Astrocyte of the cerebellum (primary cell): ENCODE results near the gene ZNF862.

ENCODE experiments used
- DNase-seq: peaks from one replicate; pipeline ENCODE4 v3.0.0-alpha.2; 2011; ENCODE audit warnings: low read depth
- H3K4me3 ChIP-seq: 2 replicates; pipeline ENCODE4 v1.5.1; 2011; ENCODE audit warnings: mild to moderate bottlenecking, low read depth, low read length, moderate library complexity
- in situ Hi-C: cut with HindIII; loops from 2 replicates; pipeline ENCODE4 v1.10.0; 2017; ENCODE audit warnings: low sequenced_read_pairs
- TF ChIP-seq, protein P1 (sequence below): IDR thresholded peaks from 2 replicates; pipeline ENCODE4 v1.5.1; 2012; ENCODE audit warnings: low read length, low read depth, moderate library complexity, mild to moderate bottlenecking; ENCODE audit errors: missing control alignments

Gene ZNF862

DNA sequence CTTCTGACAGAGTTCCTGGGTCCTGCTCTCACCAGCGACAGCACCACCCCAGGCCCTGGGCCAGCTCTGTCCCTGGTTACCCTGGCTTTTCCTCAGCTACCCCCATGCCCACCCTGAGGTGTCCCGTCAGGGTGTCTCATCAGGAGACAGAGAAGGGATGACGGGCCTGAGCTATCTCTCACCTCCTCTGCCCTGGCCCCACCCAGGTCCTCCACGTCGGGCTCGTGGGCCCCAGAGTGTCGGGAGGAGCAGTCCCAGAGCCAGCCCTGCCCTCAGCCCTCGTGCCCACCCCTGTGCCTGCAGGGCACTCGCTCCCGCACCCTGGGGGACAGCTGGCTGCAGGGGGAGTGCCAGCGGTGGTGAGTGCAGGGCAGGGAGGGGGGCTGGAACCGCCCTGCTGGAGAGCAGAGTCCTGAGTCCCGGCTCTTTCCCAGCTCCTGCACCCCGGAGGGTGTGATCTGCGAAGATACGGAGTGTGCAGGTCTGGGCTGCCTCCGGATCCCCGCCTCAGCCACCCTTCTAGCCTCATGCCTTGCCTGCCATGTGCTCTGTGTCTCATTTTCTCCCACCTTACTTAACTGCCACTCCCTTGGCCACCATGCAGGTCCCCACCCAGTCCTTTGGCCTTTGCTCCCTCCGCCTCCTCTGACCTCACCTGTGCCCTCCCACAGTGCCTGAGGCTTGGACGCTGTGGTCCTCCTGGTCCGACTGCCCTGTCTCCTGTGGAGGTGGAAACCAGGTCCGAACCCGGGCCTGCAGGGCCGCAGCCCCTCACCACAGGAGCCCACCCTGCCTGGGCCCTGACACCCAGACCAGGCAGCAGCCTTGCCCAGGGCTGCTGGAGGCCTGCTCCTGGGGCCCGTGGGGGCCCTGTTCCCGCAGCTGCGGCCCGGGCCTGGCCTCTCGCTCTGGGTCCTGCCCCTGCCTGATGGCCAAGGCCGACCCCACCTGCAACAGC, 16.7 kb upstream of the ZNF862 start:
- H3K4me3 ChIP-seq: no peak overlapping the region
- DNase-seq: no peak
- in situ Hi-C loops: no loop called here
- TF ChIP-seq, protein P1, sequence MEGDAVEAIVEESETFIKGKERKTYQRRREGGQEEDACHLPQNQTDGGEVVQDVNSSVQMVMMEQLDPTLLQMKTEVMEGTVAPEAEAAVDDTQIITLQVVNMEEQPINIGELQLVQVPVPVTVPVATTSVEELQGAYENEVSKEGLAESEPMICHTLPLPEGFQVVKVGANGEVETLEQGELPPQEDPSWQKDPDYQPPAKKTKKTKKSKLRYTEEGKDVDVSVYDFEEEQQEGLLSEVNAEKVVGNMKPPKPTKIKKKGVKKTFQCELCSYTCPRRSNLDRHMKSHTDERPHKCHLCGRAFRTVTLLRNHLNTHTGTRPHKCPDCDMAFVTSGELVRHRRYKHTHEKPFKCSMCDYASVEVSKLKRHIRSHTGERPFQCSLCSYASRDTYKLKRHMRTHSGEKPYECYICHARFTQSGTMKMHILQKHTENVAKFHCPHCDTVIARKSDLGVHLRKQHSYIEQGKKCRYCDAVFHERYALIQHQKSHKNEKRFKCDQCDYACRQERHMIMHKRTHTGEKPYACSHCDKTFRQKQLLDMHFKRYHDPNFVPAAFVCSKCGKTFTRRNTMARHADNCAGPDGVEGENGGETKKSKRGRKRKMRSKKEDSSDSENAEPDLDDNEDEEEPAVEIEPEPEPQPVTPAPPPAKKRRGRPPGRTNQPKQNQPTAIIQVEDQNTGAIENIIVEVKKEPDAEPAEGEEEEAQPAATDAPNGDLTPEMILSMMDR: no peak

DNA sequence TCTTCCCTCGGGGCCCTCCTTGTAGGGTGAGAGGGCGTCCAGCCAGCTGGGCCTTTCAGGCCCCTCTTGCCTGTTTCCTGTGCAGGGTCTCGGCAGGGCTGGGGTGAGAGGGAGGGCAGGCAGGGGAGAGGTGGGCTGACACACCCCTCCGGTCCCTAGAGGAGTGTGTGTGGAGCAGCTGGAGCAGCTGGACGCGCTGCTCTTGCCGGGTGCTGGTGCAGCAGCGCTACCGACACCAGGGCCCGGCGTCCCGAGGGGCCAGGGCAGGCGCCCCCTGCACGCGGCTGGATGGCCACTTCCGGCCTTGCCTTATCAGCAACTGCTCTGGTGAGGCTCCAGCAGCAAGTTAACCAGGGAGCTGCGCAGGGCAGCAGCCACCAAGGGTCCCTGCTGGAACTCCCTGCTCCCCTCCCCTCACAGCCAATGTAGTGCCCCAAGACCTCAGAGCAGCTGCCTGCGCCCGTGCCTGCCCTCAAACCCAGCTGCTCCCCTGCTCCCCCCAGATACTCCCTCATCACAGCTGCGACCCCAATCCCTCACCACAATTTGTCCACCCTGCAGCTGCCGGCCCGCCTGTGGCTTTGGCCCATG, 15.7 kb upstream of the ZNF862 start:
- no peak overlapping the region for H3K4me3 ChIP-seq
- in situ Hi-C loops: no loop called here
- TF ChIP-seq, protein P1: no peak
- DNase-seq: no peak

DNA sequence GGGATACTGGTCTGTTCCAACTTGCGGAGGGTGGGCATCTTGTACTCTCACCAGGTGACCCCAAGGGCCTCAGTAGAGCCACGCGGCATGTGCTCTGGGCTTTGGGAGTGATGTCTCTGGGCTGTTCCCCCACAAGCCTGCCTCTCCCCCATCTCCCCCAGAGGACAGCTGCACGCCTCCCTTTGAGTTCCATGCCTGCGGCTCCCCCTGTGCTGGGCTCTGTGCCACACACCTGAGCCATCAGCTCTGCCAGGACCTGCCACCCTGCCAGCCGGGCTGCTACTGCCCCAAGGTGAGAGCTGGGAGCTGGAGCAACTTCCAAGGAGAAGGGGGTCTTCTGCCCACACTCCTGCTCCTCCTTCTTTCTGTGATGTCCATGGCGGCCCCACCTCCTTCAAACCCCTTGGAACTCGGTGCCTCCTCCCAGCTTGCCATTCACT, 15.0 kb upstream of the ZNF862 start:
- no peak for DNase-seq
- in situ Hi-C loops: no loop called here
- TF ChIP-seq, protein P1: no peak

DNA sequence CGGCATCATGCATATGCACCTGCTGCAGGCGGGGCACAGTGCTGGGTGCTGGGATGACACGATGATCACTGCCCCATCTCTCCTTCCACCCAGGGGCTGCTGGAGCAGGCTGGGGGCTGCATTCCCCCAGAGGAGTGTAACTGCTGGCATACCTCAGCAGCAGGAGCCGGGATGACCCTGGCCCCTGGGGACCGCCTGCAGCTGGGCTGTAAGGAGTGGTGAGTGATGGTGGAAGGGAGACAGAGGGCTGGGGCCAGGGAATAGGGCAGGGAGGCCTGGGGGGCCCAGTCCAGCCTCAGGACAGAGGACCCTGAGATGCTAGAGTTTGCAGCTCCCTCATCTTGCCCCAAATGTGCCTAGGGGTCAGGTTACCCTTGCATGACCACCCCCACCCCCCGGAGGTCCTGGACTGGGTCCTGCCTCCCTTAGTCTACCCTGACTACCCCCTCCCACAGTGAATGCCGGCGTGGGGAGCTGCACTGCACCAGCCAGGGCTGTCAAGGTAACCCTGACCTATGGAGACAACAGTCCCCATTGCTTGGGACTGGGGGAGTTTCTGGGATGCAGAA, 14.5 kb upstream of the ZNF862 start:
- TF ChIP-seq, protein P1: no peak
- no peak overlapping the region for H3K4me3 ChIP-seq
- in situ Hi-C loops: no loop called here
- no peak for DNase-seq

More for the DNA sequence above, 15.0 kb upstream of the ZNF862 start:
- H3K4me3 ChIP-seq: no peak overlapping the region

DNA sequence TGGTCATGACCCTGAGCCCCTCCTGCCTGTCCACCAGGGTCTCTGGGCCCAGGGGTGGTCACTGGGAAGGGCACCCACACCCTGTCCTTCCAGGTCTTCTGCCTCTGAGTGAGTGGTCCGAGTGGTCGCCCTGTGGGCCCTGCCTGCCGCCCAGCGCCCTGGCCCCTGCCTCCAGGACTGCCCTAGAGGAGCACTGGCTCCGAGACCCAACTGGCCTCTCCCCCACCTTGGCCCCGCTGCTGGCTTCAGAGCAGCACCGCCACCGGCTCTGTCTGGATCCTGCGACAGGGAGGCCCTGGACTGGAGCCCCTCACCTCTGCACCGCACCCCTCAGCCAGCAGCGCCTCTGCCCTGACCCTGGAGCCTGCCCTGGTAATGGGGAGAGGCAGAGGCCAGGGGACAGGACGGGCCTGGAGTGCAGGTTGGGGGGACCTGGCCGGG, 13.9 kb upstream of the ZNF862 start:
- TF ChIP-seq, protein P1: no peak
- no peak overlapping the region for H3K4me3 ChIP-seq
- in situ Hi-C loops: no loop called here
- DNase-seq: no peak

DNA sequence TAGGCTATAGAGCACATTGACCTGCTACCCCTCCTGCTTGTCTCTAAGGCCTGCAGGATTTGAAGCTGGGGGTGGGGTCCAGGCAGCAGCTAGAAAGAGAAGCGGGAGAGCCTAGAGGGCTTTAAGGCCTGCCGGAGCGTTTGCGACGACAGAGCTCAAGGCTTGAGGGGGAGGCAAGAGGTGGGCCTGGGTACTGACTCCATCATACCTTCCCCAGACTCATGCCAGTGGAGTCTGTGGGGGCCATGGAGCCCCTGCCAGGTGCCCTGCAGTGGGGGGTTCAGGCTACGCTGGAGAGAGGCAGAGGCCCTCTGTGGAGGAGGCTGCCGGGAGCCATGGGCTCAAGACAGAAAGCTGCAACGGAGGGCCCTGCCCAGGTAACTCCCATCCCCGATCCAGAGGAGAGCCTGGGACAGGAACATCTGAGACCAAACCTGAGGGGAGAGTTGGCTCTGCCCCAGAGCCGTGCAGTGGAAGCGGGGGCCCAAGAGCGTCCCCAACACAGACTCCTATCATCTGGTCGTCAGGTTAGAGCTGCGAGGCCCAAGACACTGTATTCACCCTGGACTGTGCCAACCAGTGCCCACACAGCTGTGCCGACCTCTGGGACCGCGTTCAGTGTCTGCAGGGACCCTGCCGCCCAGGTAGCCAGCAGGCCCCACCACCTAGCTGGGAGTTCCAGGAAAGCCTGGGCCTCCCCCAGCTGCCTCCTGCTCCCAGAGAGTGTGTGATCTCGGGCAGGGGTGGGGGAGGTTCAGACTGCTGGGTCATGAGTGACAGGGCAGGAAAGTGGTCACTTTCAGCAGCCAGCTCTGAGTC, 13.2 kb upstream of the ZNF862 start:
- no peak for DNase-seq
- in situ Hi-C loops: no loop called here
- TF ChIP-seq, protein P1: no peak
- no peak overlapping the region for H3K4me3 ChIP-seq
